GM12875 (cell line): ENCODE results near the gene FANCC.

Source experiments
- H3K4me3 ChIP-seq: one replicate; pipeline ENCODE4 v1.5.1; 2011; ENCODE audit warnings: low read depth, low read length, control low read depth
- CTCF ChIP-seq: IDR thresholded peaks from 2 replicates; pipeline ENCODE4 v1.5.1; 2011; ENCODE audit warnings: low read depth, mild to moderate bottlenecking, control low read depth, inconsistent platforms, low read length, moderate library complexity, borderline replicate concordance; ENCODE audit not compliant: insufficient read depth

Gene FANCC

GRCh38 chr9:95315108-95315746, 2.3 kb downstream of the FANCC start:
- no peak for TF ChIP-seq CTCF
- no peak overlapping the region for H3K4me3 ChIP-seq

GRCh38 chr9:95313010-95313498, 4.5 kb downstream of the FANCC start:
- no peak for TF ChIP-seq CTCF
- H3K4me3 ChIP-seq = peak overlapping the region; percentile 36

- no peak for TF ChIP-seq CTCF
- H3K4me3 ChIP-seq = no peak overlapping the region
Observed at GRCh38 chr9:95311961-95312360, 5.5 kb downstream of the FANCC start.

GRCh38 chr9:95307538-95307937, 10.0 kb downstream of the FANCC start:
- no peak overlapping the region for H3K4me3 ChIP-seq
- no peak for TF ChIP-seq CTCF

- no peak for TF ChIP-seq CTCF
- no peak overlapping the region for H3K4me3 ChIP-seq
Observed at GRCh38 chr9:95306819-95307218, 10.7 kb downstream of the FANCC start.

GRCh38 chr9:95305770-95306492, 11.6 kb downstream of the FANCC start:
- H3K4me3 ChIP-seq = no peak overlapping the region
- TF ChIP-seq CTCF = no peak

- no peak overlapping the region for H3K4me3 ChIP-seq
- no peak for TF ChIP-seq CTCF
Observed at GRCh38 chr9:95302479-95302878, 15.0 kb downstream of the FANCC start.
